ENCODE measurements around the gene GPC5.

DNA sequence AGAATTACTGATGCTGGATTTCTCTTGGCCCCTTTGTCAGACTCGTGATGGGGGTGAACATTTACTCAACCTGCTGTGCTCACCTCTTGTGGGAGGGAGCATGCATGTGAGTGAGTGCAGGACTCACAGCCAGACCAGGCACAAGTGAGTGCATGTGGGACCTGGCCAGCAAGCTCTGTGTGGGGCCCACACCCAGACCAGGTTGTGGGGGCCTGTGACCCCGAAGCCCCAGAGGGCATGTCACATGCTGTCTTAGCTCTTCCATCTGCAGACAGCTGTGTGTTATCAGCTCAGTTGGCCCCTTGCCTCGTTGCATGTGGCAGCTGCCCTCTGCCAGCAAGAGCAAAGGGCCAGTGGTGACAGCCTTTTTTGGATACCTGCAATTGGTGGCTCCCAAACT, 614.4 kb downstream of the GPC5 start:
- TF ChIP-seq JUN (IDR thresholded peaks at IDR 0.05) (no peak), MYC (IDR thresholded peaks at IDR 0.05; ENCODE audit: borderline replicate concordance, low read length) (no peak)
- TF ChIP-seq, protein P1, sequence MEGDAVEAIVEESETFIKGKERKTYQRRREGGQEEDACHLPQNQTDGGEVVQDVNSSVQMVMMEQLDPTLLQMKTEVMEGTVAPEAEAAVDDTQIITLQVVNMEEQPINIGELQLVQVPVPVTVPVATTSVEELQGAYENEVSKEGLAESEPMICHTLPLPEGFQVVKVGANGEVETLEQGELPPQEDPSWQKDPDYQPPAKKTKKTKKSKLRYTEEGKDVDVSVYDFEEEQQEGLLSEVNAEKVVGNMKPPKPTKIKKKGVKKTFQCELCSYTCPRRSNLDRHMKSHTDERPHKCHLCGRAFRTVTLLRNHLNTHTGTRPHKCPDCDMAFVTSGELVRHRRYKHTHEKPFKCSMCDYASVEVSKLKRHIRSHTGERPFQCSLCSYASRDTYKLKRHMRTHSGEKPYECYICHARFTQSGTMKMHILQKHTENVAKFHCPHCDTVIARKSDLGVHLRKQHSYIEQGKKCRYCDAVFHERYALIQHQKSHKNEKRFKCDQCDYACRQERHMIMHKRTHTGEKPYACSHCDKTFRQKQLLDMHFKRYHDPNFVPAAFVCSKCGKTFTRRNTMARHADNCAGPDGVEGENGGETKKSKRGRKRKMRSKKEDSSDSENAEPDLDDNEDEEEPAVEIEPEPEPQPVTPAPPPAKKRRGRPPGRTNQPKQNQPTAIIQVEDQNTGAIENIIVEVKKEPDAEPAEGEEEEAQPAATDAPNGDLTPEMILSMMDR (IDR thresholded peaks at IDR 0.05) = no peak

Measured in A549 (cell line).